OCI-LY7 (cell line): ENCODE measurements around the gene TMCC2. TPM values are rescaled to one million over a fixed set of nuclear protein-coding genes. Genes with fewer than 3 reads are reported as not detected.
"Not testable (repeated sequence)": the region's sequence is repeated elsewhere in the genome, so short reads cannot be mapped to it uniquely, and the experiment has no call there.

Experiments
- BruUV-seq: library from RNA; stranded (reverse); fragments of 400-500 nt; replicated peaks from 2 replicates; lab custom pipeline; 2021; lab: Mats Ljungman, UMichigan
- CTCF ChIA-PET: fragments of 300-600 bp; sonication (Branson Sonifier 250); formaldehyde crosslinking; loops from one replicate; lab custom pipeline; 2022; ENCODE audit warnings: antibody characterized with exemption; ENCODE audit not compliant: unreplicated experiment; lab: Charles Lee
- POLR2A ChIA-PET: fragments of 300-600 bp; sonication (Branson Sonifier 250); formaldehyde crosslinking; loops from one replicate; lab custom pipeline; 2022; ENCODE audit warnings: antibody characterized with exemption; lab: Charles Lee
- DNase-seq: peaks from one replicate; pipeline ENCODE4 v3.0.0-alpha.2; 2015; ENCODE audit warnings: low spot score
- H2AFZ ChIP-seq: fragments of 200-600 bp; sonication (generic), shearing (Covaris generic); 2 replicates; pipeline ENCODE4 v1.6.1; 2014; ENCODE audit warnings: mild to moderate bottlenecking, antibody characterized with exemption, low read length, moderate library complexity
- H3K27ac ChIP-seq: fragments of 200-600 bp; sonication (generic); 2 replicates; pipeline ENCODE4 v1.5.1; 2014; ENCODE audit warnings: mixed run types, low read depth, mild to moderate bottlenecking, moderate library complexity, low read length, inconsistent platforms; ENCODE audit not compliant: poor library complexity, severe bottlenecking
- H3K36me3 ChIP-seq: fragments of 200-600 bp; sonication (generic); 2 replicates; pipeline ENCODE4 v1.6.1; 2014; ENCODE audit warnings: mild to moderate bottlenecking, antibody characterized with exemption, low read length, moderate library complexity, mixed read lengths; ENCODE audit not compliant: insufficient read depth
- H3K4me1 ChIP-seq: fragments of 200-600 bp; sonication (generic); 2 replicates; pipeline ENCODE4 v1.5.1; 2014; ENCODE audit warnings: mild to moderate bottlenecking, low read length; ENCODE audit not compliant: insufficient read depth, poor library complexity, severe bottlenecking
- H3K4me2 ChIP-seq: fragments of 200-600 bp; sonication (generic); 2 replicates; pipeline ENCODE4 v1.6.1; 2014; ENCODE audit warnings: mild to moderate bottlenecking, low read length
- H3K4me3 ChIP-seq: fragments of 200-600 bp; sonication (generic); 2 replicates; pipeline ENCODE4 v1.5.1; 2014; ENCODE audit warnings: mild to moderate bottlenecking, low read depth, low read length; ENCODE audit not compliant: poor library complexity, severe bottlenecking
- H3K79me2 ChIP-seq: fragments of 200-600 bp; sonication (generic); 2 replicates; pipeline ENCODE4 v1.6.1; 2016; ENCODE audit warnings: low read depth, mild to moderate bottlenecking, low read length, moderate library complexity, mixed read lengths; ENCODE audit not compliant: insufficient read depth
- H3K9me2 ChIP-seq: fragments of 200-600 bp; sonication (generic); 2 replicates; pipeline ENCODE4 v1.6.1; 2016; ENCODE audit warnings: mild to moderate bottlenecking, low read length, mixed read lengths; ENCODE audit not compliant: insufficient read depth
- H3K9me3 ChIP-seq: fragments of 200-600 bp; sonication (generic); 2 replicates; pipeline ENCODE4 v1.6.1; 2014; ENCODE audit warnings: mild to moderate bottlenecking, mixed run types, low read length, mixed read lengths
- H4K20me1 ChIP-seq: fragments of 200-600 bp; sonication (generic); 2 replicates; pipeline ENCODE4 v1.6.1; 2014; ENCODE audit warnings: mild to moderate bottlenecking, antibody characterized with exemption, low read length, moderate library complexity, mixed read lengths; ENCODE audit not compliant: insufficient read depth
- CTCF ChIP-seq: fragments of 200-600 bp; sonication (generic); conservative IDR thresholded peaks from 2 replicates; pipeline ENCODE4 v1.5.1; 2014; ENCODE audit warnings: mild to moderate bottlenecking, antibody characterized with exemption, low read length, moderate library complexity, mixed read lengths
- EZH2phosphoT487 ChIP-seq: fragments of 200-600 bp; sonication (generic); IDR thresholded peaks from 2 replicates; pipeline ENCODE4 v1.6.1; 2018; ENCODE audit warnings: low read depth, borderline replicate concordance, mild to moderate bottlenecking, mixed run types, antibody characterized with exemption, low read length, moderate library complexity, mixed read lengths
- intact Hi-C: fragments of 100-400 bp; cut with micrococcal nuclease; formaldehyde crosslinking; loops from one replicate; pipeline ENCODE4 v1.10.0; 2022; ENCODE audit not compliant: unreplicated experiment
- total RNA-seq, 2 experiments: library from RNA; depleted of rRNA in 1 of 2; stranded (reverse); fragments of >200 nt in 1 of 2; shearing (Covaris generic) in 1 of 2; gene quantifications; 2 replicates each; pipeline ENCODE4 v1.2.3, GENCODE V29; 2014 to 2022

The TMCC2 gene
- total RNA-seq, 2 experiments from 2014 or later: 5.2 to 7.8 TPM

- H3K9me2 ChIP-seq: no peaks in the 10 kb centered on the region
- H3K27ac ChIP-seq: no peak overlapping the region
- DNase-seq: no peak
- intact Hi-C loops: loop anchor here (10.0 kb wide), 1 partner anchor 765 kb away; the partner anchor contains the start of gene MDM4
- H3K36me3 ChIP-seq: no peaks in the 10 kb centered on the region
- H3K79me2 ChIP-seq: no peaks in the 10 kb centered on the region
- ChIA-PET CTCF (interaction anchor here (0.7 to 0.9 kb wide), 3 partner anchors 34 to 391 kb away, joined by 3 to 5 read pairs (median 4); no protein-coding TSS in a partner anchor), POLR2A (interaction anchor here (0.8 to 1.1 kb wide), 3 partner anchors 8 to 39 kb away, joined by 3 to 5 read pairs (median 4); no protein-coding TSS in a partner anchor)
- H3K4me2 ChIP-seq: peak overlapping the region; percentile 13; the same call in 1 of the 2 replicates
- no peak for TF ChIP-seq EZH2phosphoT487
- TF ChIP-seq CTCF: no peak
- H3K4me3 ChIP-seq: no peak overlapping the region
- H3K4me1 ChIP-seq: peaks cover 65% of the 10 kb centered on the region
- no peak overlapping the region for H2AFZ ChIP-seq
- no peaks in the 10 kb centered on the region for H4K20me1 ChIP-seq
- BruUV-seq: no TSS peak
- no peaks in the 10 kb centered on the region for H3K9me3 ChIP-seq
Measured at GRCh38 chr1:205279986-205280385, 52.2 kb downstream of the TMCC2 start.

- BruUV-seq, H2AFZ ChIP-seq, DNase-seq, H3K9me2 ChIP-seq, H3K4me3 ChIP-seq, H3K79me2 ChIP-seq, H3K27ac ChIP-seq, H4K20me1 ChIP-seq, H3K36me3 ChIP-seq, H3K9me3 ChIP-seq: not testable (repeated sequence)
- POLR2A ChIA-PET: interaction anchor here (1.1 kb wide), 1 partner anchor 33 kb away, joined by 4 read pairs; no protein-coding TSS in a partner anchor
- Histone ChIP-seq H3K4me2 (peak overlapping the region; percentile 13; the same call in 1 of the 2 replicates), H3K4me1 (peaks cover 65% of the 10 kb centered on the region)
- CTCF ChIA-PET: interaction anchor here (0.9 kb wide), 1 partner anchor 44 kb away, joined by 5 read pairs; no protein-coding TSS in a partner anchor
- intact Hi-C loops: loop anchor here (10.0 kb wide), 1 partner anchor 766 kb away; the partner anchor contains the start of gene MDM4
Measured at GRCh38 chr1:205280666-205281395, 53.1 kb downstream of the TMCC2 start.

DNA sequence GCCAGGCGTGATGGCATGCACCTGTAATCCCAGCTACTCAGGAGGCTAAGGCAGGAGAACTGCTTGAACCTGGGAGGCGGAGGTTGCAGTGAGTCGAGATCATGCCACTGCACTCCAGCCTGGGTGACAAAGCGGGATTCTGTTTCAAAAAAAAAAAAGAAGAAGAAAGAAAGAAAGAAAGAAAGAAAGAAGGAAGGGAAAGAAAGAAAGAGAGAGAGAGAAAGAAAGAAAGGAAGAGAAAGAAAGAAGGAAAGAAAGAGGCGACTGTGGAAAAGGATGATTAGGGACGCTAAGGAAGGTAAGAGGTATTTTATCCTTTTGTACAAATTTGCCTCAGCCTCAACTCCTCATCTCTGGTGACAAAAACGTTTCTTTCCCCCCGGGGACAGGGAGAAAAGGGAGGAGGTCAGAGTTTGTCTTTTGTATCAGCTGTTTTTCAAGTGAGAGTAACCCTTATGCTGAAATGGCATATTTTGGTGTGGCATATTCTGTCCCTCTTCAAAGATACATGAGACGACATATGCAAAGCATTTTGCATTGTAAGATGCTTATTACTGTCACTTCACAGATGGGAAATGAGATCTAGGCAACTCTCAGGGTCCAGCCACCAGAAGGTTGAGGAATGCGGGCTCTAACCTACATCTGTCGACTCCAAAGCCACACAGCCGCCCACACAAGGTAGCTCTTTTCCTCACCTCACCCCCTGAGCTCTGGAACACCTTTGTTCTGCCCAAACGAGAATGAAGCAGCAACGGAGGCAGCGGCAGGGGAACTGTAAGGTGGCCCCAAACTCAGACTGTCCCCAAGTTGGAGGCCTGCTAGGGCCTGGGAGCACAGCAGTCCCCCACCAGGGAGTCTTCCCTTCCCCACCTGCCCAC is 55.8 kb downstream of the TMCC2 start:
- POLR2A ChIA-PET: interaction anchor here (0.7 to 8.2 kb wide), 5 partner anchors 8 to 132 kb away, joined by 4 to 162 read pairs (median 45); partner anchors contain the start of genes NUAK2 and TMCC2
- no peaks in the 10 kb centered on the region for H4K20me1 ChIP-seq
- H3K4me1 ChIP-seq: peaks cover 77% of the 10 kb centered on the region
- TF ChIP-seq EZH2phosphoT487: no peak
- no peak for TF ChIP-seq CTCF
- DNase-seq: peak; percentile 40
- H3K27ac ChIP-seq: peak overlapping the region; percentile 94
- H3K9me3 ChIP-seq: no peaks in the 10 kb centered on the region
- H3K79me2 ChIP-seq: no peaks in the 10 kb centered on the region
- peak overlapping the region; percentile 68; the same call in 1 of the 2 replicates for H2AFZ ChIP-seq
- no peaks in the 10 kb centered on the region for H3K36me3 ChIP-seq
- intact Hi-C loops: loop anchor here (2.0 to 10.0 kb wide), 2 partner anchors 17 to 769 kb away; partner anchors contain the start of gene MDM4
- no peaks in the 10 kb centered on the region for H3K9me2 ChIP-seq
- peak overlapping the region; percentile 72 for H3K4me2 ChIP-seq
- H3K4me3 ChIP-seq: peak overlapping the region; percentile 36
- no TSS peak for BruUV-seq
- CTCF ChIA-PET: interaction anchor here (0.6 to 2.0 kb wide), 5 partner anchors 9 to 276 kb away, joined by 3 to 11 read pairs (median 10); no protein-coding TSS in a partner anchor
